Activated CD4-positive, alpha-beta T cell treated with anti-CD3 and anti-CD28 coated beads for 48 hours (primary cell): Measurements from ENCODE around the gene JPT2.

Experiments
- DNase-seq: peaks from one replicate; pipeline ENCODE4 v3.0.0-alpha.2; 2020

Gene JPT2

DNA sequence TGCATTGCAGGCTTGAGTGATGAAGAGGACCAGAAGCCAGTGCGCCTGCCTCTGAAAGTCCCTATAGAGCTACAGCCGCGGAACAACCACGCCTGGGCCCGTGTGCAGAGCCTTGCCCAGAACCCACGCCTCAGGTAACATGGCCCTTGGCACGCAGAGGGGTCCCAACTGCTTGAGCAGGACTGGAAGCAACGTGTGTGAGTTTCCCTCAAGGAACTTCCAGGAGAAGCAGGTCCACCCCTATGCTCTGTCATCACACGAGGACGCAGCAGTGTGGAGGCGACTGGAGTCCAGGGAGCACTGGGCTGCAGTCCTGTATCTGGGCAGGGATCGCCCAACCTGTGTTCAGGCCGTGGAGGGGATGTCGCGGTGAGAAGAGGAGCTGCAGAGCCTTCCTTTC lies 25.1 kb upstream of the JPT2 start:
- DNase-seq, result no peak

DNA sequence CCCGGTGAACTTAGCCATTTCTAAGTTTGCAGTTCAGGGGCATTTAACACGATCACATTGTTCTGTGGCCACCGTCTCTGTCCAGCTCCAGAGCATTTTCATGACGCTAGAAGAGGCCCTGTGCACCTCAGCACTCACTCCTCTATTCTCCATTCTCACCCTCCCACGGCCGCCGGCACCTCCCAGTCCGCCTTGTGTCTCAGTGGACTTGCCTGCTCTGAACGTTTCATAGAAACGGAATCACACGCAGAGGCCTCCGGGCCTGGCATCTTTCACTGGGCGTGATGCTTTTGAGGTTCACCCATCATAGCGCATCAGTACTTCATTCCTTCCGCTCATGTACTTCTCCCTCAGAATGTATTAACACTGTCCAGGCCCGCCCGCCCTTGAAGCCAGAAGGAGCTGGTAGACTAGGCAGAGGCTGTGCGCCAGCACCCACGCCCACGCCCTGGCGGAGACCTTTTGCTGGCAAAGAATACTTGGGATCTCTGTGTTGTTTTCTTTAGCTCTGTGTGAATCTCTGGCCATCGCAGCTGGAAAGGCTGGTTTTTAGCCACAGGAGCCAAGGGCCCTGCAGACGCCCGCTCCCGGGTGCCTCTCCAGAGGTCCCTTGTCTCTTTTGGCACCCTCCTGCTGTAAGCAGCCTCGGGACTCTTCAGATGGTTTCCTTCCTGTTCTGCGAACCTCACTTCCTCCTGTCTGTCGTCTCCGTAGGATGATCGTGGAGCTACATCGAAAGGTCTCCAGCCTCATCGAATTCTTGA lies 23.4 kb upstream of the JPT2 start:
- no peak for DNase-seq

DNA sequence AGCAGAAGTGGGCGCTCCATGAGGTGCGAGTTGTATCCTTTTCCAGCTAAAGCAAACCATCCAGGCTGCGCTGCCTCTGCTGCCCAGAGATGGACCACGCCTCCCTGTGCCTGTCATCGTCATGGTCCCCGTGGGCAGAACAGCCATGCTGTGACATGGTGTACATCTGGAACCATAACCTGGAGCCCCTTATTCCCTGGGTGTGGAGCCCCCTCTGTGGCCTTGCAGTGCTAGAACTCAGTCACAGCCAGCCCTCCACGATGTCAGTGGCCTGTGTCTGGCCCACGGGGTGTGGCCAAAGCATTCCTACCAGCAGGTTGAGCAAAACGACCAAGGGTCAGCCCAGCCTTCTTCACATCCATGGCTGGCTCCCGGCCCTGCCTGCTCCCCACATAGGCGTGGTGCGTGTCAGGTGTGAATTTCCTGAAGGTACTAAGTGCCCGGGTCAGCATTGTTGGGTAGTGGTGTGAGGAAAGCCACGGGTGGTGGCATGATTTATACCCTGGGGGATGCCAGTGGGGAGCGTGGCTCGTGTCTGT lies 22.7 kb upstream of the JPT2 start:
- no peak for DNase-seq

DNA sequence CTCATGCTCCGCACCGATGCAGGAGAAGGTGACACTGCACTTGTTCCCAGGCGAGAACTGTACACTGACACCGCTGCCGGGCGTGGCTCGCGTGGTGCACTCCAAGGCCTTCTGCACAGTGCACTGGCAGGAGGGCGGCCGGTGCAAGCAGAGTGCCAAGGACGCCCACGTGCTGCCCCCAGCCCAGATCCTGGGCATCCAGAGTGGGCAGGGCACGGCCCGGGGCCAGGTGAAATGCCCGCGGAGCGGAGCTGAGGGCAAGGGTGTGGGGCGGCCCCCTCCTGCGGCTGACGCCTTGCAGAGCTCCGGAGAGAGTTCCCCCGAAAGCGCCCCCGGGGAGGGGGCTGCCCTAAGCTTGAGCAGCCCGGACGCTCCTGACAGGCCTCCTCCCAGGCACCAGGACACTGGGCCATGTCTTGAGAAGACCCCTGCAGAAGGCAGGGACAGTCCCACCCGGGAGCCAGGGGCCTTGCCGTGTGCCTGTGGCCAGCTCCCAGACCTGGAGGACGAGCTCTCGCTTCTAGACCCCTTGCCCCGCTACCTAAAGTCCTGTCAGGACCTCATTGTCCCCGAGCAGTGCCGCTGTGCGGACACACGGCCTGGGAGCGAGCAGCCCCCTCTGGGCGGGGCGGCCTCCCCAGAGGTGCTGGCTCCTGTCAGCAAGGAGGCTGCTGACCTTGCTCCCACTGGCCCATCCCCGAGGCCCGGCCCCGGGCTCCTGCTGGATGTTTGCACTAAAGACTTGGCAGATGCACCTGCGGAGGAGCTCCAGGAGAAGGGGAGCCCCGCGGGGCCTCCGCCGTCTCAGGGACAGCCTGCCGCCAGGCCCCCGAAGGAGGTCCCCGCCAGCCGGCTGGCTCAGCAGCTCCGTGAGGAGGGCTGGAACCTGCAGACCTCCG lies 21.9 kb upstream of the JPT2 start:
- no peak for DNase-seq

DNA sequence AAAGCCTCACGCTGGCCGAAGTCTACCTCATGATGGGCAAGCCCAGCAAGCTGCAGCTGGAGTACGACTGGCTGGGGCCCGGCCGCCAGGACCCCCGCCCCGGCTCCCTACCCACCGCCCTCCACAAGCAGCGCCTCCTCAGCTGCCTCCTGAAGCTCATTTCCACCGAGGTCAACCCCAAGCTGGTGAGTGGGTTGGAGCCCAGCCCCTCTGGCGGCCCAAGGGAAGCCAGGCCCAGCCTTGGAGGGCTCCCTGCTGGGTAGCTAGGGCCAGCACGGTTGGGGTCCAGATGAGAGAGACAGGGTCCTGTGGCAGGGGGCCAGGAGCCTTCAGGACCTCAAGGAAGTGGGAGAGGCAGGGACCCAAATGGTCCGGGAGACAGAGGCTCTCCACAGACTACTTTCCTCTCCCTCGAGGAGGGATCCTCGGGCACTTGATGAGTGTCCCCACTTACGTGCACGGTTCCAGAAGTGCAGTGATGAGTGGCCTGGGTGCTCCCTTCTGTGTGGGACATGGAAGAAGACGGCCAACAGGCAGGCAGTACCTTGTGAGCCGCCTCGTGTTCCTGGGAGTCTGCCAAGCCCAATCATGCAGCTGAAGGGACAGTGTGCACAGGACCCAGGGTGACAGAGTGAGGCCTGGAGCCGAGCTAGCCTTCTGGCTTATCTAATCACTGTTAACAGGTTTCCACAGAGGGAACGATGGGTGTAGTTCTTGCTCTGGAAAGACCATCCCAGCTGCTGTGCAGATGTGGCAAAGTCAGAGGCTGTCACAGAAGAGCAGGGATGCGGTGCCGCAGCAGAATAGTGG lies 21.1 kb upstream of the JPT2 start:
- no peak for DNase-seq

DNA sequence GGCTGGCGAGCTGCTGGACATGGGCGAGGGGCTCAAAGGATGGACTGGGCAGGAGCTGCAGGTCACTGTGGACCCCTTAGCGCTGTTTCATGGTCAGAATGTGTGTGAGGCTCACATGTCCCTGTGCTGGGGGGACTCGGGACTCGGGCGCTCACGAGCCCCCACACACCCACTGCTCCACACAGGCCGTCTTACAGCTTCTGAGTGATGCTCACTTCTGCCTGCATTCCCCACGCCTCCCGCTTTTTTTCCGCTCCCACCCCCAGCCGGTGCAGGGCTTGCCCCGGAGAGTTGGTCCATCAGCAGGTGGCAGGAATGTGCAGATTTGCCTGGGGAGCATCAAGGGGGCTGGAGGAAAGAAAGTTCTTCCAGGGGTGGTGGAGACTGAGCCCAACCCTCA lies 20.2 kb upstream of the JPT2 start:
- no peak for DNase-seq

DNA sequence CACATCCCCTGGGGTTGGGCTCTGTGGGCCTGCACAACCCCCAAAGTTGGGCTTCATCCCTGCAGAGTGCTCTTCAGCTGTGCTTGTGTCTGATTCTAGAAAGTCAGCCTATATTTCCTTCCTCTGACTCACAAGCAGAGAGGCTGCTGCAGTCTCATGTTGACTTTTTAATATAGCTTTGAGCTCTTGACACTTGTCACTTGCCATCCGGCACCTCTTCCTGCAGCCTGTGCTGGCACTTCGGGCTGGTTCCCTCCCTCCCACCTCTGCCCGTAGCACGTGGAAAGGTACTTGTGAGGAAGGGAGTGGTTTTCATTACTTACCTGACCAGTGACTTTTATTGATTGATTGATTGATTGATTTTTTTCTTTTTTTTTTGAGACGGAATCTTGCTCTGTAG lies 19.0 kb upstream of the JPT2 start:
- DNase-seq, result no peak

DNA sequence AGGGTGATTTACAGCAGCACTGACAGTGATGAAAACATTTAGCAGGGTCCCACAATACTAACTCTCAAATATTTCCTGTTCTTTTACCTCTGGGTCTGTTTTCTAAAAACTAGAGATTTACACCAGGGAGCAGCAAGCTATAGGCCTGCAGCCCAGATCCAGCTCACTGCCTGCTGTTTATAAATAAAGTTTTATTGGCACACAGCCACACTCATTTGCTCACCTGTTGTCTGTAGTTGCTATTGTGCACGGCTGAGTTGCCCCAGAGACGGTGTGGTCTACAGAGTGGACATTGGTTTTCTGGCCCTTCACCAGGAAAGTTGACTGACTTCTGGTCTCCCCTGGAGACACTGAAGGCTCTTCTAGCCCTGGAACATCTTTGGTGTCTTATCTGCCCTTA lies 16.3 kb upstream of the JPT2 start:
- DNase-seq, result no peak

DNA sequence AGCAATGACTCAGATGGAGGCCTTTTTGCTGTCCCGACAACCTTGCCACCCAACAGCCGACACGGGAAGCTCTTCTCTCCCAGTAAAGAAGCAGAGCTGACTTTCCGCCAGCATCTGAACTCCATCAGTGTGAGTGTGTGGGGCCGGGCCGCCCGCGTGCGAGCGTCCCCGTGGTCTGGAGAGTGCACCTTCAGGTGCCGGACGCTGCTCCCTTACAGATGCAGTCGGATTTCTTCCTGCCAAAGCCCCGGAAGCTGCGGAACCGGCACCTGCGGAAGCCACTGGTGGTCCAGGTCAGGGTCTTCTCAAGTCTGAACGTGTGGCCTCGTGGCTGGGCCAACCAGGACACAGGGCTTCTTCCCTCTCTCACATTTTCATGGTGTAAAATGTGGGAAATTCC lies 15.5 kb upstream of the JPT2 start:
- DNase-seq, result no peak

DNA sequence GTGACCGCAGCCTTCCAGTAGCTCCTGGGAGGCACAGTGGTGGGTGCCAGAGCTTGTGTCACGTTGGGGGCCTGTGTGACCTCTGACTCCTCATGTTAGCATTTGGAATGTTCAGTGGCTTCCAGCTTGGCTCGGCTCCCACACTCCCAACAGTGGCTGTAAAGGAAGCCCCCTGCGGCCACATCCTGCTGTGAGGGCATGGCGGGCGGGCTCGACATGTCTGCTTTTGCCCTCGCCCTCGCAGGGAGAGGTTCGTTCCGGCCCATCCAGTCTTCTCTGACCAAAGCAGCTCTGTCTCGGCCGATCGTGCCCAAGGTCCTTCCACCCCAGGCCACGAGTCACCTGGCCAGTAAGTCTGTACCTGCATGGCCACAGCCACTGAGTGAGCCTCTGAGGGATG lies 12.2 kb upstream of the JPT2 start:
- DNase-seq, result no peak

DNA sequence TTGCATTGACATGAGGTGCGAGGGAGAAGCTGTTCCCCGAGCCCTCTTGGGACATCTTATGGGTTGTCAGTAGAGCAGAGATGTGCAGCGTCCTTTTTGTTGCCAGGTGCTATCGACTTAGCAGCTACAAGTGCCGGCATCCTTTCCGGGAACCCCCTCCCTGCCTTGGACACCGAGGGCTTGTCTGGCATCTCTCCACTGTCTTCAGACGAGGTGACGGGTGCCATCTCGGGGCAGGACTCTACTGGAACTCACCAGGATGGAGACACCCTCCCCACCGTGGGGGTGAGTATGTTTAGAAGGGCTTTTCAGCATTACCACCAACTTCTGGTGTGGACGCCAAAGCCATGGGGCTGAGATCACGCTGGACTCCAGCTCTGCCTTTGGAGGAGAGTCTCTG lies 11.8 kb upstream of the JPT2 start:
- no peak for DNase-seq

DNA sequence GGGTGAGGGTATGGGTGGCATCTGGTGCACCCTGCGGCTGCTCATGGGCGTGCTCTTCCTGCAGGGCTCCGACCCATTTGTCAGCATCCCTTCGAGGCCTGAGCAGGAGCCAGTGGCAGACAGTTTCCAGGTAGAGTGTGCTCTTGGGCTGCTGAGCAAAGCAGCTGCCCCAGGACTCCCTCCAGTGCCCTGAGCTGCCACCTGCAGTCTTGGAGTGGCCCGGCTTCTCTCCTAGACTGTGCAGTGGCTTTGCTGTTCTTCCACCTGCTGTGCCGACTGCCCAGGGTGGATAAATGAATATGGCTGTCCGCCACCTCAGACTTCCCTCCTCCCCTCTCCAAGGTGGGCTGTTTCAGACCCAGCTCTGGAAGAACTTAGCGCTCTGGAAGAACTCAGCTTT lies 10.8 kb upstream of the JPT2 start:
- no peak for DNase-seq

DNA sequence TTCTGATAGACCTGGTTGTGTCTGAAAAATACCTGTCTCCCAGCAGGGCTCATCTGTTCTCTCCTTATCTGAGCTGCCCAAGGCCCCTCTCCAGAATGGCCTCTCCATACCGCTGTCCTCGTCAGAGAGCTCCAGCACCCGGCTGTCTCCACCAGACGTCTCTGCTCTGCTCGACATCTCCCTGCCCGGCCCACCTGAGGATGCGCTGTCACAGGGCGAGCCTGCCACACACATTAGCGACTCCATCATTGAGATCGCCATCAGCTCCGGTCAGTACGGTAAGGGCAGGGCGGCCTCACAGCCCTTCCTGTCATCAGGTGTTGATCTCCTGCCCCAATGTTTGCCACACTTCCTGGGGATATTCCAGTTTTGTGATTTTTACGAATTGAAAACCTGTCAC lies 10.2 kb upstream of the JPT2 start:
- DNase-seq, result no peak

DNA sequence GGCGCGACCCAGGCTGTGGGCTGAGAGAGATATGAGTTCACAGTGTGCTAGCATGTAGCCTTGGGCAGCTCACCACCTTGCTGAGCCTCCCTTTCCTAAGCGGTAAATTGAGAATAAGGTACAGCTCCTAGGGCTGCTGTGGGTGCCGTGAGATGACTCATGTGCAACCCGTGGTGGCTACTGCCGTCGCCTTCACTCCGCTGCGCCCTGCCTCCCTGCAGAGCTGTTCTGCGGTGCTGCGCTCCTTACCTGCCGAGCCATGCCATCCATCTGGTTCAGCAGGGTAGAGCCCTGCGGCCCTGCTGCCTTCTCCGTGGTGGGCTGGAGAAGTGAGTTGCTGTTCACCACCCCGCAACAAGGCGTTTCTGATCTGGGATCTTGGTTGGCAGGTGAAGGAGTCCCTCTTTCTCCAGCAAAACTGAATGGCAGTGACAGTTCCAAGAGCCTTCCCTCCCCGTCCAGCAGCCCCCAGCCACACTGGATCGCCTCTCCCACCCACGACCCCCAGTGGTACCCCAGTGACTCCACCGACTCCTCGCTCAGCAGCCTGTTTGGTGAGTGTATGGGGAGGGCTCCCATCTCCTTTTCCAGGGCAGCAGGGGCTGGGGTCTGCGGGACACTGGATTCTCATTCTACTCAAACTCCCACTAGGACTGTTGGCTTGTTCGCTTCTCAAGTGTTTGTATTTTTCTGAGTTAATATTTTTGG lies 9.3 kb upstream of the JPT2 start:
- no peak for DNase-seq

DNA sequence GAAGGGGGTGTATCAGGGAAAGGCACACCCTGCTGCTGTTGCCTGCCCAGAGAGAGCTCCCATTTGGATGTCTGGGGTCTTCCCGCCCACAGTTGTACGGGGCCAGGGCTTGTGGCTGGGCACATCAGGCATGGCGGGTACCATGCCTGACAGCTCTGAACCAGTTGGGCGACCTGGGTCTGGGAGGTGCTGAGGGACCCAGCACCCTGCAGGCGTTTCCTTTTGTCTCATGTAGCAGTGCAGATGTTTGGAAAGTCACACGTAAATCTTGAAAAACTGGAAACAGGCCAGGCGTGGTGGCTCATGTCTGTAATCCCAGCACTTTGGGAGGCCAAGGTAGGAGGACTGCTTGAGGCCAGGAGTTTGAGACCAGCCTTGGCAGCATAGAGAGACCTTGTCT lies 8.4 kb upstream of the JPT2 start:
- no peak for DNase-seq

DNA sequence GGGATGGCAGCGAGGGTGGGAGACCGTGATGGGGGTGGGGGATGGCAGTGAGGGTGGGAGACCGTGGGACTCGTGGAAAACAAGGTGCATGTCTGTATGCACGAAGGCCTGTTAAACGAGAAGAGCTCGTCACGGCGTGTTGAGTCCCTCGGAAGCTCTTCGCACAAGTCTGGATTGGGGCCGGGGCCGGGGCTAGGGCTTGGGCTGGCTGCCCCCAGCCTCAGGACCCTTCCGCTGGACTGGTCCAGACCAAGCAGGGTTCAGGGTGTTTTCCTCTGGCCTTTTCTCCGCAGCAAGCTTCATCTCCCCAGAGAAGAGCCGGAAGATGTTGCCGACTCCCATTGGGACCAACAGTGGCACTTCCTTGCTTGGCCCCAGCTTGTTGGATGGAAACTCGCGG lies 7.7 kb upstream of the JPT2 start:
- no peak for DNase-seq

DNA sequence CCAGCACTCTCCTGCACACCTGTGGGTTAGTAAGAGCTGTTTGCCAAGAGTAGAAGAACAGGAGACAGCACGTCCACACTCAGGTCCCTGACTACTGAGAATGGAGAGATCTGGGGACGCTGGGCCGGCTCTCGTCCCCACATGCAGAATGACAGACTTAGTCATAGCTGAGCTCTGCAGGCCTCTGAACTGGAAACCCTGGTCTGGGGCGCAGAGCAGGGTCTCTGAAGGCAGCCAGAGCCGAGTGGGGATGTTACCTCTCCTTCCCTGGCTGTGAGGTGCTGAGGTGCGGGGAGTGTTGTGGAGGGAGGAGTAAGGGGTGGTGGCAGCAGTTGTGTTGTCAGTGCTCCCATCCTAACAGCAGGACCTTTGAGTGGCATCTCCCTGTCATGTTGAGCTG lies 7.2 kb upstream of the JPT2 start:
- DNase-seq, result no peak

DNA sequence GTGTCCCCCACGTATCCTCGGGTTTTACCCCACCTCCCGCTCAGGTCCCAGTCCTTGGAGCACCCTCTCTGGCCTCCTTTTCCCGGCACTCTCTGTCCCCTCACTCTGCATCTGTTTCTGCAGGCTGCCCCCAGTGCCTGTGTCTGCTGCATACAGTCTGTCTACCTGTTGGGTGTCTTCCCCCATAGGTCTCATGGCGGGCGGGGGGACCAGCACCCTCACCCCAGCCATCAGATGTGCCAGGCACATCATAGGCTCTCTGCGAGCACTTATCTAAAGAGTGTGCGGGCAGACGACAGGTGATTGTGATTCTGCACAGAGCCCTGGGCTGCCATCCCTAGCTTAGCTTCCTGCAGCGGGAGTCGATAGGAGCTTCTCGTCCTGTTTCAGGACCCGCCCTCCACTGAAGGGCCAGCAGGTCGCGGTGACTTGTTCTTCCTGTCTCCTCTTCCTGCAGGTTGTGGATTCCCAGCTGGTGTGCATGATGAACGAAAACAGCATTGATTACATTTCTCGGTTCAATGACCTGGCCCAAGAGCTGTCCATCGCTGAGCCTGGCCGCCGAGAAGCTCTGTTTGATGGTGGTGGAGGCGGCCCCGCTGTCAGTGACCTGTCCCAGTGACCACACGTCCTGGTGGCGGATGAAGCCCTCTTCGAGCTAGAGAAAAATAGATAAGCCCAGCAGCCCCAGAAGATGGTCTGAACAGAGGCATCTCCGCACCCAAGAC lies 4.5 kb upstream of the JPT2 start:
- no peak for DNase-seq

DNA sequence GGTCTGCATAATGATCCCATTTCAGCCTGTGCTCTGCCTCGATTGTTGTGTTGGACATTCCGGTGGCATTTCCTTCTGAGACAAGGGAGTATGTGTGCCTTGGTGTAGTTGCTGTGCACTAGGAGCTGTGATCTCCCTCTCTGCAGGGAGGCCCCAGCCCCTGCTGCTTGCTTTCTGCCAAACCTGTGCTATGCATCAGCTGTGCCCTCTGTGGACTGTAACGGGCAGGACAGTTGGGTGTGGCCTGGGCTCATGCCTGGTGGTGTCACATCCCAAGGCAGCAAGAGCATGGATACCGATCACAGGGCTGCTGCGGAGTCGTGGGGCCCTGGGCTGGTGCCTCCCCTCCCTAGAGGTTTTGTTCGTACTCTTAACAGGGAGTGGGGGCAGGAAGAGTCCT lies 3.8 kb upstream of the JPT2 start:
- DNase-seq, result no peak

DNA sequence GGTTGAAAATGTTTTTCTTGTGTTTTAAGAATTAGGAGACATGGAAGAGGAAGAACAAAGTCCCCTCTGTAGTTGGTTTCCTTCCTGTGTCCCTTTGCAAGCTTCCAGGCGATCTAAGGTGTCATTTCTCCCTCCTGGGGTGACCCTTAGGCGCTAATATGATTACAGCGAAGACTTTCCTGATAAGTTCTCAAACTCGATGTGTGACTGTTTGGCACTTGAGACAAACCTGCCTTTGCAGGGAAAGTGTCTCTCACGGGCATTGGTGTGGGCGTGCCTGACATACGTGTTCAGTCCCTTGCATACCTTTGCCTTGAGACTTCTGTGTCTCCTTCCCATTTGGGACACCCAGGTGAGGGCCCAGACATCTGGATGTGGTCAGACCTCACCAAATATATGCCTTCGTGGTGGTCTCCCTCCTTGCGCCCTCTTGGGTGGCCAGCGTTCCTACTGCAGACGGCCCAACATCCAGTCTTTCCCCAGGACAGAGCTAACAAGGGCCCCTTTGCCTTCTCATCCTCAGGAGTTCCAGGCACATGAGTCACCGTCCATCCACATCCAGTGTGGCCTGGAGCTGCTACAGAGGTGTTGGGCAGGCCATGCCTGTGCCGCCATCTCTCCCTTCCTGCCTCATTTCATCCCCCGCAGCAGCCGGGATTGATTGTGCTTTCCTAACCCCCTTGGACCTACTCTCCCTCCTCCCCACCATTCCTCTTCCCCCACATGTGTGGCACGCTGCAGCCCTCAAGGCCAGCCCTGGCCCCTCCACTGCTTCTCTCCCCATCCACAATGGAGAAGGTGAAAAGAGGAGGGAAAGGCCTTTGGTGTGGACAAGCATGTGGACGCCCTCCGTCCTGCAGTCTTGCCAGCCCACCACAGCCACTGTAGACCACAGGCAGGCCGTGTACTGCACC lies 3.1 kb upstream of the JPT2 start:
- no peak for DNase-seq

DNA sequence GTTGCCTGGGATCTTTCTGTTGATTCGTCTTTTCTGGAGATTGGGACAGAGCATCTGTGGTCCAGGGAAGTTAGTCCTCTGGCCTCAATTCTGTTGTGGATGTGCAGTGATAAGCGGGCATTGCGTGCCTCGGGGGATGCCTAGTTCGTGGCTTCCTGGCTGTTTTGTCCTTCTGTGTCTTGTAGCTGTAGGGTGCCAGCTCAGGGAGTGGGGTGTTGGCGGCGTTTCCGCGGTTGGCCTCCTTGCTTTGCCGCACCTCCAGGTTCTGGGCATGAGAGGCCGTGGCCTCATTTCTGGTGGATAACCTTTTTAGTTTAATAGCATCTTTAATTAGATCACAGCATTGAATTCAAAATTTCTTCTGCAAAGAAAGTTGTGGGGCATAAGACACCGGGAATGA lies 1.4 kb upstream of the JPT2 start:
- no peak for DNase-seq
